ENCODE measurements around the gene SERPINA1.
"Not testable (repeated sequence)": the region's sequence is repeated elsewhere in the genome, so short reads cannot be mapped to it uniquely, and the experiment has no call there.

The SERPINA1 gene

DNA sequence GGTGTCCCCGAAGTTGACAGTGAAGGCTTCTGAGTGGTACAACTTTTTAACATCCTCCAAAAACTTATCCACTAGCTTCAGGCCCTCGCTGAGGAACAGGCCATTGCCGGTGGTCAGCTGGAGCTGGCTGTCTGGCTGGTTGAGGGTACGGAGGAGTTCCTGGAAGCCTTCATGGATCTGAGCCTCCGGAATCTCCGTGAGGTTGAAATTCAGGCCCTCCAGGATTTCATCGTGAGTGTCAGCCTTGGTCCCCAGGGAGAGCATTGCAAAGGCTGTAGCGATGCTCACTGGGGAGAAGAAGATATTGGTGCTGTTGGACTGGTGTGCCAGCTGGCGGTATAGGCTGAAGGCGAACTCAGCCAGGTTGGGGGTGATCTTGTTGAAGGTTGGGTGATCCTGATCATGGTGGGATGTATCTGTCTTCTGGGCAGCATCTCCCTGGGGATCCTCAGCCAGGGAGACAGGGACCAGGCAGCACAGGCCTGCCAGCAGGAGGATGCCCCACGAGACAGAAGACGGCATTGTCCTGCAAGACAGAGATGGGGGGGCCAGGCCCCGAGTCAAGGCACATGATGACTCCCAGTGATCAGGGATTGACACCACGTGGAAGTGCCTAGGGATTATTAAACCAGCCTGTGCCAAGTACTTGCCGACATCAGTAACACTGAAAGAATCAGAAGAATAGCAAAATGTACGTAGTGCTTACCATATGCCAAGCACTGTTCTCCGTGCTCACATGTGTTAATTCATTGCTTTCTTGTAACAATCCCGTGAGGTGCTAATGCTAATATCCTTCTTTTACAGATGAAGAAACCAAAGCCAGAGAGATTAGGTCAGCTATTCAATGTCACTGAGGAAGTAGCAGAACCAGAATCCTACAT lies 5.4 kb downstream of the SERPINA1 start:
- DNase-seq: no peak

DNA sequence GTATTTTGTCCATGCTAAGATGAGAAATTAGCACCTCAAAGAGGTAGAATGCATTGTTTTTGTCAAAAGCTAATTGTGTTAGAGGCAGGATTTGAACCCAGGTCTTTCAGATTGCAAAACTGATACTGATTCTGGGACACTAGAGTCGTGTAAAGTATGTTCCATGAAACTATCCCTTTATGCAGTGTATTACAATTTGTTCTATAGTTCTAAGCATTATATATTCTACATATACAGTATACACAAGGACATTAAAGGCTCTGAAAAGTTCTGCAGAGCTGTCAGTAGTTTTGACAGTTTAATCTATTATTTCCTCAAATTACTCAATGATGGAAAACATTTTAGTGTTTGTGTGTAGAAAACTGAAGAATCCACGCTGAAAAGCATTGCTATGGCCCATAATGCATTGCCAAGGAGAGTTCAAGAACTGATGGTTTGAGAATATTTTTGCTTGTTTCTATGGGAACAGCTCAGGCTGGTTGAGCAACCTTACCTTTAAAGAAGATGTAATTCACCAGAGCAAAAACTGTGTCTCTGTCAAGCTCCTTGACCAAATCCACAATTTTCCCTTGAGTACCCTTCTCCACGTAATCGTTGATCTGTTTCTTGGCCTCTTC lies 6.2 kb downstream of the SERPINA1 start:
- DNase-seq: no peak

DNA sequence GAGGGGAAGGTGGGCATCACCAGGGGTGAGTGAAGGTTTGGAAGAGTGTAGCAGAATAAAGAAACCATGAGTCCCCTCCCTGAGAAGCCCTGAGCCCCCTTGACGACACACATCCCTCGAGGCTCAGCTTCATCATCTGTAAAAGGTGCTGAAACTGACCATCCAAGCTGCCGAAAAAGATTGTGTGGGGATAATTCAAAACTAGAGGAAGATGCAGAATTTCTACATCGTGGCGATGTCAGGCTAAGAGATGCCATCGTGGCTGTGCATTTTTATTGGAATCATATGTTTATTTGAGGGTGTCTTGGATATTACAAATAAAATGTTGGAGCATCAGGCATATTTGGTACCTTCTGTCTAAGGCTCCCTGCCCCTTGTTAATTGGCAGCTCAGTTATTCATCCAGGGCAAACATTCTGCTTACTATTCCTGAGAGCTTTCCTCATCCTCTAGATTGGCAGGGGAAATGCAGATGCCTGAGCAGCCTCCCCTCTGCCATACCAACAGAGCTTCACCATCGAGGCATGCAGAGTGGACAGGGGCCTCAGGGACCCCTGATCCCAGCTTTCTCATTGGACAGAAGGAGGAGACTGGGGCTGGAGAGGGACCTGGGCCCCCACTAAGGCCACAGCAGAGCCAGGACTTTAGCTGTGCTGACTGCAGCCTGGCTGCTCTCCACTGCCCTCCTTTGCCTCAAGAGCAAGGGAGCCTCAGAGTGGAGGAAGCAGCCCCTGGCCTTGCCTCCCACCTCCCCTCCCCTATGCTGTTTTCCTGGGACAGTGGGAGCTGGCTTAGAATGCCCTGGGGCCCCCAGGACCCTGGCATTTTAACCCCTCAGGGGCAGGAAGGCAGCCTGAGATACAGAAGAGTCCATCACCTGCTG lies 7.0 kb downstream of the SERPINA1 start:
- DNase-seq: no peak

DNA sequence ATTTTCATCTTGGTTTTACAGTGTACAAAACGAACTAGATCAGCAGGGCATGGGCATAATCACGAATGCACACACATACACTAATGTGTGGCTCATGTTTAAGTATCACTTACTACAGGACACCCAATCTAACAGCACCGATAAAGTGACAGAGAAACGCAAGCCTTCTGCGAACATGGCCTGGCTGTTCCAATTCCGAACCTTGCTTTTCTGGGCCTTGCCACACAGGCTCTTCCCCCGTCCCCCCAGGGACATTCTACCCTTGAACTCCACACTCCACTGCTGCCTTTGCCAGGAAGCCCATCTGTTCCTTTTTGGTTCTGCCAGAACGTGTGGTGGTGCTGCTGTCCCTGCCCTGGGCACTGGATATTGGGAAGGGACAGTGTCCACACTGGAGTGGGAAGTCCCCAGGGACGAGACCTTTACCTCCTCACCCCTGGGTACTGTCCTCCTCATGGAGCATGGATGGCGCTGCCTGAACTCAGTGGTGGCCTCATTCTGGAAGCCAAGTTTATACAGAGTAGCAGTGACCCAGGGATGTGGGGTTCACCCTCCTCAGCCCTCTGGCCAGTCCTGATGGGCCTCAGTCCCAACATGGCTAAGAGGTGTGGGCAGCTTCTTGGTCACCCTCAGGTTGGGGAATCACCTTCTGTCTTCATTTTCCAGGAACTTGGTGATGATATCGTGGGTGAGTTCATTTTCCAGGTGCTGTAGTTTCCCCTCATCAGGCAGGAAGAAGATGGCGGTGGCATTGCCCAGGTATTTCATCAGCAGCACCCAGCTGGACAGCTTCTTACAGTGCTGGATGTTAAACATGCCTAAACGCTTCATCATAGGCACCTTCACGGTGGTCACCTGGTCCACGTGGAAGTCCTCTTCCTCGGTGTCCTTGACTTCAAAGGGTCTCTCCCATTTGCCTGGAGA lies 7.9 kb downstream of the SERPINA1 start:
- no peak for DNase-seq

DNA sequence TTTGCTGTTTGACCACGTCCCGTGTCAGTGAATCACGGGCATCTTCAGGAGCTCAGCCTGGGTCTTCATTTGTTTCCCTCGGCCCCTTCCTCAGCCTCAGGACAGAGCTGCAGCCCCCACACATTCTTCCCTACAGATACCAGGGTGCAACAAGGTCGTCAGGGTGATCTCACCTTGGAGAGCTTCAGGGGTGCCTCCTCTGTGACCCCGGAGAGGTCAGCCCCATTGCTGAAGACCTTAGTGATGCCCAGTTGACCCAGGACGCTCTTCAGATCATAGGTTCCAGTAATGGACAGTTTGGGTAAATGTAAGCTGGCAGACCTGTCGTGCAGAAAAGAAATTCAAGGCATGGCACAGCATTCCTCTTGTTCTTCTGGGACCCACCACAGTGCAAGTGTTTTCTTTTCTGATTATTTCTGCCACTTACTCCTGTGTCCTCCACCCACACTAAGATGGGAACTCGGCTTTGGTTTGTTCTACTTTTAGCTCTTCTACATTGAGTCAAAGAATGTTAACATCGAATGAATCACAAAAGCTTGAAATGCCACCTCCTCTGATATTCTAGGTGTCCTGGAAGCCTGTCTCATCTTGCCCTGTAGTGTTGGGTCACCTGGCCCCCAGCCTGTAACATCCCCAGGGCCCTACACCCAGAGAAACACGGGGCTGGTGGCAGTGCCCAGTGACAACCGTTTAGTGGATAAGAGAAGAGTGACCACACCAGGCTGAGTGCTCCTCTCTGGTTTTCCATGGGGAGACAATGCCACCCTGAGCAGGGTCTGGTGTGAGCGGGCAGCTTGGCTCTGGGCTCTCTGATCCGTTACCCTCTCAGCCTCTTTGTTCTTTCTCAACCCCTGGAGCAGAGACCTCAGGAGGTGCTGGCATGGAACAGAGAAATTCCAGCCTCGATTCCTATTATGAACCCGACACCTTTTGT lies 8.8 kb downstream of the SERPINA1 start:
- no peak for DNase-seq

DNA sequence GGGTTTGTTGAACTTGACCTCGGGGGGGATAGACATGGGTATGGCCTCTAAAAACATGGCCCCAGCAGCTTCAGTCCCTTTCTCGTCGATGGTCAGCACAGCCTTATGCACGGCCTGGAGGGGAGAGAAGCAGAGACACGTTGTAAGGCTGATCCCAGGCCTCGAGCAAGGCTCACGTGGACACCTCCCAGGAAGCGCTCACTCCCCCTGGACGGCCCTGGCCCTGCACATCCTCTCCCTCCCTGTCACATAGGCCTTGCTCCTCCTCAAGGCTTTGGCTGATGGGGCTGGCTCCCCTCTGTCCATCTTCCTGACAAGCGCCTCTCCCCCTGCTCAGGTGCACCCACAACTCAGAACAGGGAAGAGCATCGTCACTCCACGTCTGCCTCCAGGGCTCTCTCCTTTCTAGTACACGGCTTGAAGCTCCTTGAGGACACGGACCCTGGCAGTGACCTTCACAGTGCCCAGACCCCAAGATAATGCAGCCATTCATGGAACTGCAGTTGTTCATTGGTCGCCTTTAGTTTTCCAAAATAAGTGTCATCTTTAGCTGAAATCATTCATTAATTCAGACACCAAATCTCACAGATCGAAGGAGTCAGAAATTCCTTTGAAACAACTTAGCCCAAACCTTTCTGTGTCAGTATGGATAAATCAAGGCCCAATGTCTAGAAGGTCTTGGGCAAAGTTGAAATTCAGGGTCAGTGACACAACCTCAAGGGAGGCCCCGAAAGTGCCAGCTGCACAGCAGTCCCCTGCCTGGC lies 9.7 kb downstream of the SERPINA1 start:
- DNase-seq: no peak

DNA sequence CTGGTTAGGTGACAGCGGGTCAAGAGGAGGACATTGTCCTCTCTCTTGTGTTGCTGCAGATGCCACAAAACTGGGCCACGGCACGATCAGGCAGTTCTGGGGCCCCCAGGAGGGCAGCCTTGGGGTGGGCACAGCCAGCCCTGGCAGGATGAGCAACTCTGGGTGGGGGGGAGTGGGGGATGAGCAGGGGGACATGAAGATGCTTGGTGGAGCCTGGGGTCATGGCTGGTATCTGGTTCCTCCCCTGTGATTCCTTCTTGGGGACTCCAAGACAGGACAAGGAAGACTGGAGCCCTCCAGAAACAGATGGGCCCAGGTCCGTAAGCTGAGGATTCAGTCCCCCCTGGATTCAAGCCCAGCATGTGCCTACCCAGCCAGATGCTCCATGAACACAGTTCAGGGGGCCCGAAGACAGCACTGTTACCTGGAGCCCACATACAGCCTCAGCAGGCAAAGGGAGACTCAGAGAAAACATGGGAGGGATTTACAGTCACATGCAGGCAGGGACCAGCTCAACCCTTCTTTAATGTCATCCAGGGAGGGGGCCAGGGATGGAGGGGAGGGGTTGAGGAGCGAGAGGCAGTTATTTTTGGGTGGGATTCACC lies 10.4 kb downstream of the SERPINA1 start:
- DNase-seq: no peak

DNA sequence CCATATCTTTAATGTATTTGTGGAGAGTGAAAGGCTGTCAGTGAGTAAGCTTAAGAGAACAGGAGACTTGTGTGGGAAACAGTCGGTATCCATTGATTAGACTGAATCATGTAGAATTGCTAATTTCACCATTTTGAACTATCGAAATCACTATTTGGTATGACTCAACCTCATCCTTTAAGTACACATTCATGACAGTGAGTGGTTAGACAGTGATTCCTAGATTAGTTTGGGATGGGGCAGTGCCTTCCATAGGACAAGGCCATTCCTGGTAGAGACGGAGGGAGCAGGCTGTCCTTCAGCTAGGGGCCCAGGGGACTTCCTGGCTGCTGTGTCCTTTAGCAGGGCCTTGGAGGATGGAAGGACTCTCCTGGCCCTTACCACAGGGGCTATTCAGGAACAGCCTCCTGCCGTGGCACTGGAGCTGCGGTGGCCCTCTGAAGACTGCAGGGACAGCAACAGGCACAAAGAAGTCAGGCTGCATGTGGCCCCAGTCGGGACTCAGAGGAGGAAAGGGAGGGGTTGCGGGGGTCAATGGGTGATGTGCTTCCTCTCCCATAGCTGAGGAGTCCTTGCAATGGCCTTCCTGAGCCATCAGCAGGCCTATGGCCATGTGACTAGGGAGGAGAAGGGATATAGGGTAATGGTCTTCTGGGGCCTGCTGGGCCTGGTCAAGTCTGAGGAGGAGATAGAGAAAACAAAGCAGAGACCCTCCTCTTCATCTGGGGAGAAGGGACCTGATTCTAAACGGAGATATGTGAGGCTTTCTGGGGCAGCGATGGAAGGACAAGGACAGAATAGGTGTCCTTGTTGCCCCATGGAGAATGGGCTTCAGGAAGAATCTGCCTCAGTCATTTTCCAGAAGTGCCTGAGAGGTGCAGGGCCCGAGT lies 11.2 kb downstream of the SERPINA1 start:
- DNase-seq: no peak

DNA sequence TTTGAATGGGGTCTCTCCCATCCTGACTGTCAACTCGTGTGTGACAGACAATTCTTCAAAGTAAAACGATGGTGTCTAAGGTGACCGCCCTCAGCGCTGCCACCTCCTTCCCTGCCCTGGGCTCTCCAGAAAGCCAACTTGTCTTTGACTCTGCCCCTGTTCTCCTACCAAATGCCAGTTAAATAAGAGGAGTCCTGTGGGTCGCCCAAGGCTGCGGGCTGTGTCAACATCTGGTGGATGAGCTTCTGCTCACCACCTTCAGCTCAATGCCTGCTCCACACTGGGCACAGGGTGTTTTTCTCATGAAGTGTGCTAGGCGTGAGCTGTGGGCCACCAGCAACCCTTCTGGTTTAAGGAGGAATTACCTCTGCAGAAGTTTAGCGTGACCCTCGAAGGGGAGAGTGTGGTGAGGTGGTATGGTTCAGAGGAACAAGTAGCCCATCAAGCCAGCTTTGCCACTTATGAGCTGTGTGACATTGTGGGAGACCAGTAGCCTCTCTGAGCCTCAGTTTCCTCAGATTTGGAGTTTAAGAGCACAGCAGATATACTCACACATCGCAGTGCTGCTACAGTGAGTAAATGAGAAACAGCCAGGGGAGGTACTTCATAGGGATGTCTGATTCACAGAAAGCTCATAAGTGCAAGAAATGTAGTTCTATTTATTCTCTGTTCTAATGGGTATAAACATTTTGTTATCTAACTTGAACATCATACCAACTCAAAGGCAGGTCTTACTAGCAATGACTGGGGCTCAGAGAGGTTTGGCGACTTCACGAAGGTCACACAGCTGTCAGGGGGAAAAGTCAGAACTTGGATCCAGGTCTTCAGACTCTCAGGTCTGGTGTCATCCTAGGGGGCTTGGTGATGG lies 12.1 kb downstream of the SERPINA1 start:
- DNase-seq: no peak

DNA sequence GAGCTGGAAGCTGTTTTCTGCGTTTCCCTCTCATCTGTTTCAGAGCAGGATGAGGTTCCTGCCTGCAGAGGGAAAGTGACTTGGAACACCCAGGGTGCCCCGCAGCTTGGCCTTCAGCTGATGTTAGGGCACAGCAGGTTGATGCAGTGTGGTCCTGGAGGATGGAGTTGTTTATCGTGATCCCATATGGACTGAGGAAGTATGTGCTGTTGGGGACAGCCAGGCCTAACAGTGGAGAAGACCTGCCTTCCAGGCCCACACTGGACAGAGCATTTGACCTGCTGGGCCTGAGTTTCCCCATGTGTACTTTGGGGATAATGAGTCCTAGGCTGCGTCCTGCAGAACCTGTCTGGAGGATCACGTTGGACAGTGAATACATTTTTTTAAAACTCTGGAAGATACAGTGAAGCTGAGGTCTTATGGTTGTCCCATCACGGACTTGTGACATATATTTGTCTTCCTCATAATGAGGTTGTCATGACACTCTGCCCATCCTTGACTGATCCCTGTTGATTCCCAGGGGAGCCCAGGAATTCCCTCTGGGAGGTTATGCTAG lies 12.8 kb downstream of the SERPINA1 start:
- DNase-seq: no peak

DNA sequence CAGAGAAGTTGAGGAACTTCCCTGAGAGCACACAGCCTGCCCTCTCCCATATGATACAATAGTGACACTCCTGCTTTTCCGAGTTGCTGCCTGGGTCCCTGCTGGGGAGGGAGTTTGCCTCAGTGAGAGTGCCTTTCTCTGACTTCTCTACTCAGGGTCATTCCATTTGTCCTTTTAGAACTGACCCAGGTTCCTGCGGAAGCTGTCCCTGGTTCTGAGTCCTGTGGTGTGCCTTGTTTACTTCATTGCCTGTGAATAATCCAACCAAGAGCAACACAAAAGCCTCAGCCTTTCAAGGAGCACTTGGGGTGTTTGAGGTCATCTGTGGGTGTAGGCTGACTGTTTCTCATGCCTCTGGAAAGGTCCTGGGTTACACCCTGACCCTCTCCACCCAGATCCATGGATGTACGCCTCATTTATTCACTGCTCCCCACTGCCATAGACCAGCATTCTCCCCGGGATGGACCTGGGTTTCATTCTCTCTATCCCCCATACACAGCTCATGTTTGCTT lies 13.6 kb downstream of the SERPINA1 start:
- no peak for DNase-seq

DNA sequence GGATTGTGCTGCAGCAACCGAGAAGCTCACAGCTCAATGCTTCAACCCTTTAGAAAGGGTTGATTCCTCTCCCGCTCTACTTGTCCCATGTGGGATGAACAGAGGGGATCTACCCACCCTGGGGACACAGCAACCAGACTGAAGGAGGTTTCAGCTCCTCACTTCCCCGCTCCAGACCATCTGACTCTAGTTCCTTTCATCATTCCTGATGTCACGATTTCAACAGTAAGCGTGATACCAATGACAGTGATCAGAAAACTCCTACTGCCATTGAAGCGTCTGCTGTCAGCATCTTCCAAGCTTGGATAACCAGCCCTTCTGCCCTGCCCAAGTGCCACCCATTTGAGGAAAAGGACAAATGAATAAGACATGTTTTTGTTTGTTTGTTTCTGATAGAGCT lies 14.3 kb downstream of the SERPINA1 start:
- DNase-seq: no peak

DNA sequence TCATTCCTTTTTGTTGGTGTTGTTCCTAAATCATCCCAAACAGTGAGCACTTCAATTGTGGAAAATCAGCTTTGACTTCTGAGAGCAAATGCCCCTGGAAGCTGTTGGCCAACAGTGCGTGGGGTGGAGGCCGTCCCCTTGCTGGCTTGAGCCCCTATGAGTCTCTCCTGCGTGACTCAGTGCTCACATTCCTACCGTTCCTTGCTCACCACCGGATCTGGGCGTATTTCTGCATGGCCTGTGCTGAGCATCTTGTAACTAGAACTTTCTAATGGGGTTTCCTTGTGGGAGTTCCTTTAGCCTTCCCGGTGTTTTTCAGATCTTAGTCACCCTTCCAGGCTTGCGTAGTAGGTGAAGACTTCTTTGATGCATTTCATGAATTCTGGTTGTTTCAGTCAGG lies 14.7 kb downstream of the SERPINA1 start:
- DNase-seq: no peak

DNA sequence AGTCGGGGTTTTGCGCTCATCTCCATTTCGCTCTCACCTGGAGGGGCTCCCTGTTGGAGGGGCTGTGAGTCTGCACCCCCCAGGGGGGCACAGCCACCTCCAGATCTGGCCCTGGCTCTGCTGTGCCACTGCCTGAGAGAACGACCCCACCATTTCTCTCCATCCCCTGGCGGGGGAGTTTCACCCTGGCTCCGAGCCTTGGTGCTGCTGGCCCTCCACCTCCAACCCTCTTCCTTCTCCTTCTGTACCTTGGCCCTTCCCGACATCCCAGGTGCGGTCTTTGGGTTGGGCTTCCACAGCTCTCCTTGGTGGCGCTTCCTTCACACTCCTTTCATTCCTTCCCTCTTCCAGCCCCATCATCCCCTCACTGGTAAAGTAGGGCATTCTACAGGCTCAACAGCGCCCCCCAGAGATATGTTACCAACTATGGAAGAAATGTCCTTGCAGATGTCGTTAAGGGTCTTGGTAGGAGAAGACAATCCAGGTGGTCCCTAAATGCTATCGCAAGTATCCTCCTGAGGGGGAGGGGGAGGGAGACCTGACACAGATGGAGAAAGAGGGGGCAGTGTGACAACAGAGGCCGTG lies 16.3 kb downstream of the SERPINA1 start:
- DNase-seq: no peak

DNA sequence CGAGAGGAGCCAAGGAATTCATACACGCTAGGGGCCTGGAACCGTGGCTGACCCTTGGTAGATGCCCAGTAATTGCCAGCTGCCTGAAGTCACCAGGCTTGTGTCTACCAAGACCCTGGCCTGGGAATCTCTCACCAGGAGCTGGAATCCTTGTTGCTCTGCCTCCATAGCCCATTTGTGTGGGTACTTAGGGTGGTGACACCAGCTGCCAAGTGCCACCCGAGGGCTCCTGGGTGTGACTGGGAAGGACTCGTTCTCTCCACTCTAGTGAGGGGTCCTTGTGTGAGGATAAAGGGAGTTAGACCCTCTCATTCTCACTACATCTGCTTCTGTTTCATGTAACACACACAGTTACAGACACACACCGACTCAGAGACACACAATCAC lies 17.9 kb downstream of the SERPINA1 start:
- DNase-seq: no peak

DNA sequence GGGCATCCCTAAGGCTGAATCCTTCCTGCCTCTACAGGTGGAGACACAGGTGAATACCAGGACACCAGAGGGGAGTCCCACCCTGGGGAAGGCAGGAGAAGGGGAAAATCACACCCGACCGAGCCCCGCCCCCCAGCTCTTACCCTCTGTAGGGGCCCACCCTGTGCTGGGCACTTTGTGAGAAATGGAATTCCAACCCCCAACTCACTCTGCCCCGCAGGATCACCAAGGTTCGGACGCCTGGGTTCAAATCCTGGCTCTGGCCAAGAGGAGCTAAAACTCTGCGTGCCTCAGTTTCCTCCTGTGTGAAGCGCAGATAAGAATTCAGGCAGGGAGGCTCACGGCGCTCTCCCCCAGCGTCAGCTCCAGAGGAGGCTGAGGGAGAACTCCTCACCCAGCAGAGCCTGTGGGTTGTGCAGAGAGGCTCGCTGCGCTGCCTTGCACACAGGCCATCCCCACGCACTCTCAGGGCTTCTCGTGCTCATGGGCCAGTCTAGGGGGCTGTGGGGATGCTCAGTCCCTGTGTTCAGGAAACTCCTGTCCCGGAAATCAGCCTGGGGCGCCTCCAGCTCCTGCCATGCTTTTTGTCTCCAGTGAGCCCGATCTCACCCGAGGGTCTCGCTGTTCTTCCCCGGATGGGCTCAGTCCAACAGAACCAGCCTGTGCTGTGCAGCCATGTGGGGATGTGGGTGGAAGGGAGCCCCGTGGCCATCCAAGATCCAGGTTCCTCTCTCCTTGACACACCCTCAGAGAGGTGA lies 18.5 kb downstream of the SERPINA1 start:
- not testable (repeated sequence) for DNase-seq

Data from retina (tissue), 1 donor.